Left cardiac atrium (tissue), 2 donors: ENCODE measurements around the gene HARS1. TPM values are rescaled to one million over a fixed set of nuclear protein-coding genes. Genes with fewer than 3 reads are reported as not detected.

Source experiments
- microRNA-seq, 2 donors: library from miRNA; unstranded; fragments of <30 nt; microRNA quantifications; one replicate each; pipeline ENCODE4 v1.2.0, GENCODE V29; 2020
- total RNA-seq, 2 donors: library from RNA; stranded (reverse); fragmentation: NEBNext Ultra II Directional; extraction: Animal tissue kit (Norgen Biotek cat#: 25700); gene quantifications; one replicate each; pipeline ENCODE4 v1.2.1, GENCODE V29; 2021
- donor health status: DM: no; HTN: yes; CAD: no; lungs with severe emphysema.
- donor health status: DM: yes; HTN: yes; CAD: no.

Gene HARS1
- total RNA-seq, 2 donors from 2014 or later: 35.3 to 46.5 TPM

Small RNAs within 50 kb of the gene (microRNA-seq; reads per million reads assigned to microRNA genes)
- 0.27 to 0.40 reads per million in 2 donors for gene MIR3655

Other genes starting within 250 kb of the HARS1 start
- gene EIF4EBP3, start 143.7 kb downstream of the HARS1 start, total RNA-seq: 10 to 100 TPM in 1 of 2 donors, 1 to 10 TPM in 1; 8.8 to 11.5 TPM
- 10 to 100 TPM; 24.9 to 37.4 TPM for gene SRA1, start 133.9 kb downstream of the HARS1 start, total RNA-seq
- gene APBB3, start 126.8 kb downstream of the HARS1 start, total RNA-seq: 10 to 100 TPM; 11.4 to 14.3 TPM
- gene SLC35A4, start 126.5 kb downstream of the HARS1 start, total RNA-seq: 10 to 100 TPM; 70.3 to 79.3 TPM
- 100 to 1,000 TPM in 1 of 2 donors, 10 to 100 TPM in 1; 73.9 to 107 TPM for gene CD14, start 58.2 kb downstream of the HARS1 start, total RNA-seq
- 1 to 10 TPM; 3.9 to 6.4 TPM for gene TMCO6, start 51.9 kb downstream of the HARS1 start, total RNA-seq
- 100 to 1,000 TPM in 1 of 2 donors, 10 to 100 TPM in 1; 98.2 to 108 TPM for gene NDUFA2, start 43.7 kb downstream of the HARS1 start, total RNA-seq
- gene IK, start 43.5 kb downstream of the HARS1 start, total RNA-seq: 10 to 100 TPM; 59.6 to 62.8 TPM
- gene WDR55, start 26.5 kb downstream of the HARS1 start, total RNA-seq: 10 to 100 TPM; 11.0 to 15.4 TPM
- under 1 TPM; 0.35 to 0.44 TPM for gene DND1, start 17.8 kb downstream of the HARS1 start, total RNA-seq
- 10 to 100 TPM; 19.2 TPM for gene HARS2, start 85 bp upstream of the HARS1 start, total RNA-seq
- 10 to 100 TPM; 34.0 to 36.8 TPM for gene ZMAT2, start 9.1 kb upstream of the HARS1 start, total RNA-seq
- gene PCDHA1, start 94.8 kb upstream of the HARS1 start, total RNA-seq: not detected
- not detected for gene PCDHA2, start 103.5 kb upstream of the HARS1 start, total RNA-seq
- gene PCDHA3, start 109.7 kb upstream of the HARS1 start, total RNA-seq: under 1 TPM; 0.06 to 0.44 TPM
- gene PCDHA4, start 115.7 kb upstream of the HARS1 start, total RNA-seq: under 1 TPM; 0.16 to 0.24 TPM
- under 1 TPM in 1 of 2 donors, not detected in 1; 0.08 TPM for gene PCDHA5, start 130.2 kb upstream of the HARS1 start, total RNA-seq
- under 1 TPM; 0.09 to 0.21 TPM for gene PCDHA6, start 136.6 kb upstream of the HARS1 start, total RNA-seq
- not detected for gene PCDHA7, start 142.9 kb upstream of the HARS1 start, total RNA-seq
- gene PCDHA8, start 149.8 kb upstream of the HARS1 start, total RNA-seq: under 1 TPM; 0.06 to 0.10 TPM
- gene PCDHA9, start 157.0 kb upstream of the HARS1 start, total RNA-seq: under 1 TPM; 0.03 to 0.05 TPM
- under 1 TPM; 0.44 to 0.55 TPM for gene PCDHA10, start 164.5 kb upstream of the HARS1 start, total RNA-seq
- gene PCDHA11, start 177.6 kb upstream of the HARS1 start, total RNA-seq: under 1 TPM; 0.09 to 0.29 TPM
- gene PCDHA12, start 183.9 kb upstream of the HARS1 start, total RNA-seq: under 1 TPM; 0.15 to 0.34 TPM
- under 1 TPM; 0.27 to 0.31 TPM for gene PCDHA13, start 190.8 kb upstream of the HARS1 start, total RNA-seq
- gene PCDHAC1, start 234.9 kb upstream of the HARS1 start, total RNA-seq: 1 to 10 TPM in 1 of 2 donors, under 1 TPM in 1; 0.65 to 1.0 TPM